Tibial artery (tissue), 4 donors: ENCODE measurements around the gene WNT7A.

Experiments used
- DNase-seq, 2 donors: peaks; one replicate each; pipeline ENCODE4 v3.0.0-alpha.2; 2019
- H3K27ac ChIP-seq, 2 donors: fragments of 200-600 bp; sonication (generic) in 1 of 2; 1 replicate in 1 of 2; 2 replicates in 1 of 2; pipeline ENCODE4 v1.5.1; 2018 to 2019; ENCODE audit warnings: mild to moderate bottlenecking in 1 of 2
- H3K27me3 ChIP-seq, 2 donors: fragments of 200-600 bp; sonication (generic) in 1 of 2; one replicate each; pipeline versions ENCODE4 v1.5.1 to v1.6.0; 2016 to 2019
- H3K36me3 ChIP-seq, 3 donors: fragments of 200-600 bp; sonication (generic) in 2 of 3; one replicate each; pipeline ENCODE4 v1.5.1; 2016 to 2019; ENCODE audit warnings: mild to moderate bottlenecking in 2 of 3
- H3K4me1 ChIP-seq, 4 donors: fragments of 200-600 bp; sonication (generic) in 2 of 4; 1 replicate in 3 of 4; 2 replicates in 1 of 4; pipeline ENCODE4 v1.5.1; 2016 to 2019
- H3K4me3 ChIP-seq, 2 donors: fragments of 200-600 bp; sonication (generic) in 1 of 2; 1 replicate in 1 of 2; 2 replicates in 1 of 2; pipeline ENCODE4 v1.5.1; 2018 to 2019; ENCODE audit warnings: mild to moderate bottlenecking in 2 of 2
- H3K9me3 ChIP-seq, 3 donors: fragments of 200-600 bp; sonication (generic) in 1 of 3; one replicate each; pipeline ENCODE4 v1.5.1; 2016 to 2019
- CTCF ChIP-seq, 2 experiments: fragments of 200-600 bp in 1 of 2; fragments of 450-650 bp in 1 of 2; IDR thresholded peaks; one replicate each; pipeline ENCODE4 v1.5.1; 2017 to 2019; ENCODE audit warnings: antibody characterized with exemption in 2 of 2, mild to moderate bottlenecking in 1 of 2, moderate library complexity in 1 of 2
- intact Hi-C: fragments of 100-400 bp; cut with DNase I; formaldehyde crosslinking; loops from one replicate; pipeline ENCODE4 v1.15.0; 2023; ENCODE audit warnings: low total_unique reads

The WNT7A gene

GRCh38 chr3:13832130-13832529 lies 47.7 kb downstream of the WNT7A start:
- intact Hi-C loops: no loop called here
- no peaks in the 10 kb centered on the region for H3K9me3 ChIP-seq
- peaks cover 0 to 51% of the 10 kb centered on the region in 2 donors for H3K27me3 ChIP-seq
- no peak for TF ChIP-seq CTCF (IDR thresholded peaks at IDR 0.05)
- no peak overlapping the region for H3K27ac ChIP-seq
- no peak for DNase-seq
- no peaks in the 10 kb centered on the region for H3K36me3 ChIP-seq
- H3K4me3 ChIP-seq: no peak overlapping the region
- H3K4me1 ChIP-seq: no peaks in the 10 kb centered on the region

- Histone ChIP-seq H3K9me3 (no peaks in the 10 kb centered on the region), H3K27ac (no peak overlapping the region), H3K27me3 (peaks cover 0 to 45% of the 10 kb centered on the region in 2 donors), H3K36me3 (no peaks in the 10 kb centered on the region), H3K4me3 (no peak overlapping the region), H3K4me1 (no peaks in the 10 kb centered on the region)
- DNase-seq: no peak
- no peak for TF ChIP-seq CTCF (IDR thresholded peaks at IDR 0.05)
- intact Hi-C loops: no loop called here
These were observed 48.4 kb downstream of the WNT7A start for GRCh38 chr3:13831386-13831996.

GRCh38 chr3:13829311-13829710 lies 50.6 kb downstream of the WNT7A start:
- Histone ChIP-seq H3K27me3 (peaks cover 0 to 33% of the 10 kb centered on the region in 2 donors), H3K4me1 (no peaks in the 10 kb centered on the region), H3K27ac (no peak overlapping the region), H3K36me3 (no peaks in the 10 kb centered on the region), H3K9me3 (no peaks in the 10 kb centered on the region), H3K4me3 (no peak overlapping the region)
- no peak for DNase-seq
- intact Hi-C loops: no loop called here
- TF ChIP-seq CTCF (IDR thresholded peaks at IDR 0.05): no peak

GRCh38 chr3:13828501-13829265 lies 51.2 kb downstream of the WNT7A start:
- Histone ChIP-seq H3K4me1 (no peaks in the 10 kb centered on the region), H3K4me3 (no peak overlapping the region), H3K27me3 (peaks cover 0 to 29% of the 10 kb centered on the region in 2 donors), H3K9me3 (no peaks in the 10 kb centered on the region), H3K27ac (no peak overlapping the region), H3K36me3 (no peaks in the 10 kb centered on the region)
- DNase-seq: no peak
- no peak for TF ChIP-seq CTCF (IDR thresholded peaks at IDR 0.05)
- intact Hi-C loops: no loop called here

- Histone ChIP-seq H3K9me3 (no peaks in the 10 kb centered on the region), H3K36me3 (no peaks in the 10 kb centered on the region), H3K27ac (no peak overlapping the region), H3K4me1 (no peaks in the 10 kb centered on the region), H3K27me3 (peaks cover 0 to 19% of the 10 kb centered on the region in 2 donors), H3K4me3 (no peak overlapping the region)
- no peak for DNase-seq
- intact Hi-C loops: no loop called here
- TF ChIP-seq CTCF (IDR thresholded peaks at IDR 0.05): no peak
These were observed 52.2 kb downstream of the WNT7A start for GRCh38 chr3:13827699-13828098.
